ENCODE data around the gene RFLNA.

RFLNA gene

DNA sequence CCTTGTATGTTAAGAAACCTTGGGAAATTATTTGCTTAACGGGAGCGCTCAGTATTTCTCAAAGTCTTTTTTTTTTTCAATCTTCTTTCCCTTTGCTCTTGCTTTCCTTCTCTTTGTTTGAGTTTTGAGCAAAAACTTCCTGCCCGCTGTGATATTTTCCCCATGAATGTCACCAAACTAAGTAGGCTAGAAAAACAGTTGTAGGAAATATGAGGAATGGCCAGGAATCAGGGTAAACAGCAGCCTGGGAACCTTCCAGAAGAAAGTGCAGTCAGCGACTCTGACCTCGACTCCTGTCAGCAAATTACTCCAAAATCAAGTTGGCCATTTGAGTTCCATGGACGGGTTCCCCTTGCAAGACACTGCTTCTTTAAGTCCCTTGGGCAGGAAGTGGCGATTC is 11.6 kb upstream of the RFLNA start:
- no peak overlapping the region for H3K14ac ChIP-seq (ENCODE audit: low read length in 2 of 2)
- peaks cover 12% of the 10 kb centered on the region for H3K9me3 ChIP-seq (ENCODE audit: control insufficient read depth, low read length)
- H3K9ac ChIP-seq (ENCODE audit: low read length) = no peak overlapping the region
- H3K27me3 ChIP-seq (ENCODE audit: control insufficient read depth in 1 of 2, insufficient read depth in 1 of 2, low read length in 2 of 2) = peaks cover 45 to 77% of the 10 kb centered on the region in 2 experiments
- no peak for DNase-seq
- H3K23ac ChIP-seq (ENCODE audit: low read length in 2 of 2) = no peak overlapping the region
- 89% methylated on average over 7 of the region's 7 CpGs for WGBS
- no peak overlapping the region for H3K27ac ChIP-seq (ENCODE audit: low read length, poor library complexity, severe bottlenecking)
- H4K91ac ChIP-seq (ENCODE audit: low read length) = no peak overlapping the region
- no peak overlapping the region for H4K8ac ChIP-seq (ENCODE audit: low read length)
- H3K36me3 ChIP-seq (ENCODE audit: control insufficient read depth in 1 of 2, insufficient read depth in 2 of 2, low read depth in 1 of 2, low read length in 2 of 2) = no peaks in the 10 kb centered on the region
- H3K4ac ChIP-seq (ENCODE audit: low read depth in 1 of 2, low read length in 2 of 2) = no peak overlapping the region
- no peak overlapping the region for H2BK12ac ChIP-seq (ENCODE audit: low read length in 2 of 2)
- no peak overlapping the region for H2BK15ac ChIP-seq (ENCODE audit: low read depth, poor library complexity, severe bottlenecking)
- H3K4me2 ChIP-seq (ENCODE audit: low read length, poor library complexity, severe bottlenecking) = no peak overlapping the region
- H2AK5ac ChIP-seq (ENCODE audit: low read length, severe bottlenecking) = no peak overlapping the region
- no peak overlapping the region for H2BK5ac ChIP-seq (ENCODE audit: low read depth, low read length, poor library complexity, severe bottlenecking)
- H2BK120ac ChIP-seq (ENCODE audit: low read depth, low read length) = no peak overlapping the region
- H3K4me1 ChIP-seq (ENCODE audit: control insufficient read depth, insufficient read depth, low read depth, low read length) = peaks cover 24% of the 10 kb centered on the region
- H2AFZ ChIP-seq (ENCODE audit: low read depth, low read length) = no peak overlapping the region
- no peaks in the 10 kb centered on the region for H3K79me1 ChIP-seq (replicated peaks; ENCODE audit: low read length, poor library complexity, severe bottlenecking)
- no peak overlapping the region for H3K4me3 ChIP-seq (ENCODE audit: insufficient read depth in 1 of 2, low read depth in 1 of 2, low read length in 2 of 2)
- H3K18ac ChIP-seq (ENCODE audit: low read depth in 1 of 2, low read length in 2 of 2) = no peak overlapping the region

DNA sequence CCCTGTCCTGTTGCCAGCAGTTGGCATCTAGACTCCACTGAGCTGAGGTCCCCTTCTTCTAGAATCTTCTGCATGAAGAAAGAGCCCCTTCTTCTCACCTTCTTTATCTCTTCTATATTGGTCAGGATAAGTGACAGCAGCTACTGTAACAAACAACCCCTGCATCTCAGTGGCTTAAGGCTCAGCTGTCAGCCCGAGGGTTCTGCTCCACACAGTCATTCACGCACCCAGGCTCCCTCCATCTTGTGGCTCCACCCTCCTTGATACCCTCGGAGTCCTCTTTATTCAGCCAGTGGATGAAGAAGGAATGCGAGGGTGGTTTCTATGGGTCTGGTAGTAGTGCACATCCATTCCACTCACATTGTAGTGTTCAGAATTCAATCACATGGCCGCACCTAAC is 10.5 kb upstream of the RFLNA start:
- Histone ChIP-seq H2BK12ac (ENCODE audit: low read length in 2 of 2) (no peak overlapping the region), H4K91ac (ENCODE audit: low read length) (no peak overlapping the region), H3K4ac (ENCODE audit: low read depth in 1 of 2, low read length in 2 of 2) (no peak overlapping the region), H2AK5ac (ENCODE audit: low read length, severe bottlenecking) (no peak overlapping the region), H3K4me3 (ENCODE audit: insufficient read depth in 1 of 2, low read depth in 1 of 2, low read length in 2 of 2) (no peak overlapping the region), H3K9me3 (ENCODE audit: control insufficient read depth, low read length) (peaks cover 12% of the 10 kb centered on the region), H3K27me3 (ENCODE audit: control insufficient read depth in 1 of 2, insufficient read depth in 1 of 2, low read length in 2 of 2) (peaks cover 36 to 77% of the 10 kb centered on the region in 2 experiments), H3K4me2 (ENCODE audit: low read length, poor library complexity, severe bottlenecking) (no peak overlapping the region), H3K9ac (ENCODE audit: low read length) (no peak overlapping the region), H2AFZ (ENCODE audit: low read depth, low read length) (no peak overlapping the region), H2BK5ac (ENCODE audit: low read depth, low read length, poor library complexity, severe bottlenecking) (no peak overlapping the region), H4K8ac (ENCODE audit: low read length) (no peak overlapping the region), H3K79me1 (replicated peaks; ENCODE audit: low read length, poor library complexity, severe bottlenecking) (no peaks in the 10 kb centered on the region), H3K27ac (ENCODE audit: low read length, poor library complexity, severe bottlenecking) (no peak overlapping the region), H2BK120ac (ENCODE audit: low read depth, low read length) (no peak overlapping the region), H3K36me3 (ENCODE audit: control insufficient read depth in 1 of 2, insufficient read depth in 2 of 2, low read depth in 1 of 2, low read length in 2 of 2) (no peaks in the 10 kb centered on the region), H3K4me1 (ENCODE audit: control insufficient read depth, insufficient read depth, low read depth, low read length) (peaks cover 17% of the 10 kb centered on the region), H3K14ac (ENCODE audit: low read length in 2 of 2) (no peak overlapping the region), H2BK15ac (ENCODE audit: low read depth, poor library complexity, severe bottlenecking) (no peak overlapping the region), H3K18ac (ENCODE audit: low read depth in 1 of 2, low read length in 2 of 2) (no peak overlapping the region), H3K23ac (ENCODE audit: low read length in 2 of 2) (no peak overlapping the region)
- WGBS = 93% methylated on average over 2 of the region's 5 CpGs
- DNase-seq = no peak

DNA sequence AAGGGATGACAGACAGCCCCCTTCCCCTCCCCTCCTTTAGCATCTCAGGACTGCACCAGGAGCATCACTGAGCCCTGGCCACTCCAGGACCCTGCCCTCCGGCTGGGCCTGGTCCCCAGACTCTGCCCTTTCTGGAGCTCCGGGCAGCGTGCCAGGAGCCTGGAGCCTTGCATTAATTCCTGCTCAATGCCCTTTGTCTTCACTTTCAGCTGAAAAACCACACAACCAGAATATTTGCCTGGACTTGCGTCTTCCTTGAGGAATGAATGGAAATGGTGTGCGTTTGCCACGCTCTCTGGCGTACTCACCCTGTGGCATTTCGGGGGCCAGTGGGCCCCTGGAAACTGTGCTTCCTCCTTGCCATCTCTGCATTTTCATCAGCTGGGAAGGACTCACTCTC is 8.5 kb upstream of the RFLNA start:
- peaks cover 28 to 60% of the 10 kb centered on the region in 2 experiments for H3K27me3 ChIP-seq (ENCODE audit: control insufficient read depth in 1 of 2, insufficient read depth in 1 of 2, low read length in 2 of 2)
- H3K27ac ChIP-seq (ENCODE audit: low read length, poor library complexity, severe bottlenecking) = no peak overlapping the region
- peaks cover 14% of the 10 kb centered on the region for H3K4me1 ChIP-seq (ENCODE audit: control insufficient read depth, insufficient read depth, low read depth, low read length)
- no peak overlapping the region for H3K4me2 ChIP-seq (ENCODE audit: low read length, poor library complexity, severe bottlenecking)
- no peak overlapping the region for H3K14ac ChIP-seq (ENCODE audit: low read length in 2 of 2)
- H2BK5ac ChIP-seq (ENCODE audit: low read depth, low read length, poor library complexity, severe bottlenecking) = no peak overlapping the region
- no peak overlapping the region for H3K23ac ChIP-seq (ENCODE audit: low read length in 2 of 2)
- H3K9ac ChIP-seq (ENCODE audit: low read length) = no peak overlapping the region
- H3K9me3 ChIP-seq (ENCODE audit: control insufficient read depth, low read length) = peaks cover 12% of the 10 kb centered on the region
- H4K8ac ChIP-seq (ENCODE audit: low read length) = no peak overlapping the region
- H3K18ac ChIP-seq (ENCODE audit: low read depth in 1 of 2, low read length in 2 of 2) = no peak overlapping the region
- no peak overlapping the region for H3K4me3 ChIP-seq (ENCODE audit: insufficient read depth in 1 of 2, low read depth in 1 of 2, low read length in 2 of 2)
- no peak overlapping the region for H2BK12ac ChIP-seq (ENCODE audit: low read length in 2 of 2)
- no peak for DNase-seq
- no peak overlapping the region for H3K4ac ChIP-seq (ENCODE audit: low read depth in 1 of 2, low read length in 2 of 2)
- no peak overlapping the region for H2BK120ac ChIP-seq (ENCODE audit: low read depth, low read length)
- H2AFZ ChIP-seq (ENCODE audit: low read depth, low read length) = no peak overlapping the region
- no peak overlapping the region for H4K91ac ChIP-seq (ENCODE audit: low read length)
- H2BK15ac ChIP-seq (ENCODE audit: low read depth, poor library complexity, severe bottlenecking) = no peak overlapping the region
- H2AK5ac ChIP-seq (ENCODE audit: low read length, severe bottlenecking) = no peak overlapping the region
- no peaks in the 10 kb centered on the region for H3K79me1 ChIP-seq (replicated peaks; ENCODE audit: low read length, poor library complexity, severe bottlenecking)
- WGBS = 93% methylated on average over 8 of the region's 8 CpGs
- H3K36me3 ChIP-seq (ENCODE audit: control insufficient read depth in 1 of 2, insufficient read depth in 2 of 2, low read depth in 1 of 2, low read length in 2 of 2) = no peaks in the 10 kb centered on the region

DNA sequence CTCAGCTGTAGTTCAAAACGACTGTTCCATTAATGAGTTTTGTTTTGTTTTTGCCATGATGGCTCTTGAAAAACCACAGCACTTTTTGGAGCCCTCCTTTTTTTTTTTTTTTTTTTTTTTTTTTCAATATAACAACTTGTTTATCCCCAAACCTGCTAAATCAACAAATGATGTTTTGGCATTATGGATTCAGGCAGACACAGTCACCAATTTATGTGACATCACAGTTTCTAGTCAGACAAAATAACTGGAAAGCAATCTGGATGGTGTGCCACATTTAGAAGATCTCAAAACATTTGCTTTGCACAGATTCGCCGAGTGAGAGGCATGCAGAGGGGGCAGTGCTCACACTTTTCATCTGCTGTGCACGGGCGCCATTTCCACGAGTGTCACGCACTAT is 7.9 kb upstream of the RFLNA start:
- H3K14ac ChIP-seq (ENCODE audit: low read length in 2 of 2) = no peak overlapping the region
- H2BK12ac ChIP-seq (ENCODE audit: low read length in 2 of 2) = no peak overlapping the region
- no peak overlapping the region for H2BK15ac ChIP-seq (ENCODE audit: low read depth, poor library complexity, severe bottlenecking)
- H2AK5ac ChIP-seq (ENCODE audit: low read length, severe bottlenecking) = no peak overlapping the region
- no peaks in the 10 kb centered on the region for H3K36me3 ChIP-seq (ENCODE audit: control insufficient read depth in 1 of 2, insufficient read depth in 2 of 2, low read depth in 1 of 2, low read length in 2 of 2)
- H3K4me2 ChIP-seq (ENCODE audit: low read length, poor library complexity, severe bottlenecking) = no peak overlapping the region
- no peak overlapping the region for H3K27ac ChIP-seq (ENCODE audit: low read length, poor library complexity, severe bottlenecking)
- no peak overlapping the region for H4K91ac ChIP-seq (ENCODE audit: low read length)
- H3K27me3 ChIP-seq (ENCODE audit: control insufficient read depth in 1 of 2, insufficient read depth in 1 of 2, low read length in 2 of 2) = peaks cover 28 to 59% of the 10 kb centered on the region in 2 experiments
- WGBS = 93% methylated on average over 7 of the region's 7 CpGs
- H4K8ac ChIP-seq (ENCODE audit: low read length) = no peak overlapping the region
- peaks cover 14% of the 10 kb centered on the region for H3K4me1 ChIP-seq (ENCODE audit: control insufficient read depth, insufficient read depth, low read depth, low read length)
- H3K79me1 ChIP-seq (replicated peaks; ENCODE audit: low read length, poor library complexity, severe bottlenecking) = no peaks in the 10 kb centered on the region
- H3K9me3 ChIP-seq (ENCODE audit: control insufficient read depth, low read length) = peaks cover 12% of the 10 kb centered on the region
- no peak overlapping the region for H3K9ac ChIP-seq (ENCODE audit: low read length)
- H2BK120ac ChIP-seq (ENCODE audit: low read depth, low read length) = no peak overlapping the region
- H2AFZ ChIP-seq (ENCODE audit: low read depth, low read length) = no peak overlapping the region
- no peak overlapping the region for H3K18ac ChIP-seq (ENCODE audit: low read depth in 1 of 2, low read length in 2 of 2)
- no peak overlapping the region for H3K4me3 ChIP-seq (ENCODE audit: insufficient read depth in 1 of 2, low read depth in 1 of 2, low read length in 2 of 2)
- DNase-seq = no peak
- H2BK5ac ChIP-seq (ENCODE audit: low read depth, low read length, poor library complexity, severe bottlenecking) = no peak overlapping the region
- no peak overlapping the region for H3K23ac ChIP-seq (ENCODE audit: low read length in 2 of 2)
- no peak overlapping the region for H3K4ac ChIP-seq (ENCODE audit: low read depth in 1 of 2, low read length in 2 of 2)

Measured in mesenchymal stem cell (in vitro differentiated cells and primary cell).